Medulla oblongata (tissue), 1 donor: Measurements from ENCODE around the gene OSCAR.
A peak's percentile ranks its signal among the peaks of the same experiment; 100 is the strongest.

Source experiments
- DNase-seq: peaks from one replicate; pipeline ENCODE4 v3.0.0-alpha.2; 2015; ENCODE audit errors: extremely low spot score

The OSCAR gene

GRCh38 chr19:54094426-54095000 is 6.1 kb downstream of the OSCAR start:
- no peak for DNase-seq

GRCh38 chr19:54084410-54084809 is 16.2 kb downstream of the OSCAR start:
- no peak for DNase-seq

GRCh38 chr19:54081032-54081431 is 19.6 kb downstream of the OSCAR start, which contains the start of gene TARM1:
Gene TARM1, minus strand, starts transcription at chr19:54081365. Its CDS starts 25 bp downstream, at chr19:54081340.
- no peak for DNase-seq

- DNase-seq = peak; percentile 27
Measured at GRCh38 chr19:54077334-54077733, 23.3 kb downstream of the OSCAR start.

- DNase-seq = no peak
Measured at GRCh38 chr19:54074851-54075250, 25.8 kb downstream of the OSCAR start.

- DNase-seq = no peak
Measured at GRCh38 chr19:54073829-54074228, 26.8 kb downstream of the OSCAR start.

GRCh38 chr19:54069470-54069869 is 31.1 kb downstream of the OSCAR start:
- no peak for DNase-seq

- DNase-seq = no peak
Measured at GRCh38 chr19:54063350-54064116, 37.1 kb downstream of the OSCAR start, which contains the start of gene VSTM1. Gene VSTM1, minus strand, starts transcription at chr19:54063897. Its CDS starts 120 bp downstream, at chr19:54063777.

- DNase-seq = no peak
Measured at GRCh38 chr19:54062643-54063042, 38.0 kb downstream of the OSCAR start.

GRCh38 chr19:54047616-54048015 is 53.0 kb downstream of the OSCAR start:
- DNase-seq = no peak

GRCh38 chr19:54045771-54046170 is 54.8 kb downstream of the OSCAR start:
- no peak for DNase-seq
